22Rv1 (cell line): Measurements from ENCODE around the gene TTLL6.

Experiments
- H3K27ac ChIP-seq: fragments of 450-650 bp; 2 replicates; pipeline ENCODE4 v1.5.1; 2017
- ZFX ChIP-seq: fragments of 450-650 bp; IDR thresholded peaks from 2 replicates; pipeline ENCODE4 v1.6.1; 2017; ENCODE audit warnings: antibody characterized with exemption, borderline replicate concordance
- TF ChIP-seq, protein P1 (sequence below): fragments of 450-650 bp; IDR thresholded peaks from 2 replicates; pipeline ENCODE4 v1.5.1; 2017; ENCODE audit warnings: mild to moderate bottlenecking

TTLL6 gene

DNA sequence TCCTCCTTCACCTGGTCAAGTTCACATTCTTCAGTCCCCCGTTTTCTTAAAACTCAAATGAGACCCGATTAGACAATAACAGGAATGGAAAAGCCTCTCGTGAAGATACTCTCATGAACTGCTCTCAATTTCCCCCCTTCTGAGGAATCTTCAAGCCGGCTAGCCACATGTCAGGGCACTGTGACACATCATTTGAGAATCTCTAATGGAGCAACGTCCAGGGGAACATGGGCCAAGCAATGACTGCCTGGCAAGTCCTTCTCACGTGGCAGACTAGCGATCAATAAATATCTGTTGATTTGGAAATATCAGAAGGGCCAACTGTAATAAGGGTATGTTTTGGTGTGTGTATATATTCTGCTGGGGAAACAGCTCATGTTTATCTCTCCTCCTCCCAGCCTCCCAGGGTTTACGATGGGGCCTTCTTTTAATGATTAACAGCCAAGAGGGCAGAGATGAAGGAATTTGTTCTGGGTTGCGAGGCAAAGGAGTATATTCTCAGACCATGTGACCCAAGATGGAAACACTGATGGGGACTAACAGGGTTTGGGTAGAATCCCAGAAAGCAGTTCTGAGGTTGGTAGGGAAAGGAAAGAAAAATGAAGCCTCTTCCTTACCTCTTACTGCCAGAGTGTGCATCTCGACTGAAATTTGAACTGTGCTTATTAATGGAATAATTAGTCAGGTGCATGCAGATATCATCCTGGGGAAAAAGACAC, 21.4 kb downstream of the TTLL6 start:
- H3K27ac ChIP-seq, result peak overlapping the region; percentile 97

DNA sequence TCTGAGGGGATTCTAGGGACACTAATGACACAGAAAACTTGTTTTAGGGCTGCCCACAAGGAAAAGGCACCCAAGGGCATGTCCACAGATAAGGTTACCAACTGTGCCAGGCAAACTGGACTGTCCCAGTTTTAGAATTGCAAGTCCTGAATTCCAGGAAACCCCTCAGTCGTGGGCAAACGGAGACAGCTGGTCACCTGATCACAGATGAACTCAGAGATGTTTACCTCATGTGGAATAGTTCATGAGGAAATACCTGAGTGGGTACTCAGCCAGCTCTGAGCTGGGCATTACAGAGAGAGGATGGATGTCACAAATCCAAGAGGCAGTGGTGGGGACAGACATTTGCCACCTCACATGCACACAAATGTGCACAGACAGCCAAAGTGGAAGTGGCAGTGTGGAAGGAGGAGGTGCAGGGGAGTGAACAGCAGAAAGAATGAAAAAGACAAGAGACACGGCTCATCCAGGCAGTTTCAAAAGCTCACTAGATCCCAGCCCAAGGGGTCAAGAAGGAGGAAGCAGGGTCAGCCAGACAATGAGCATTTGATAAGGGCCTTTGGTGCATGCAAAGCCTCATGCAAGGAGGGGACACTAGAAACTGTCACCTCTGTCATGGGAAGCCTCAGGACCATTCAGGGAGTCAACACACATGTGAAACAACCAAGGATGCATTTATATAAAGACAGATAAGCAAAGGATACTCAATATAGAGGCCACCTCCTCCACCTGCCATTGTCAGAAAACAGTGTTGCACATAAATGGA, 24.8 kb downstream of the TTLL6 start:
- no peak for TF ChIP-seq ZFX
- TF ChIP-seq, protein P1, sequence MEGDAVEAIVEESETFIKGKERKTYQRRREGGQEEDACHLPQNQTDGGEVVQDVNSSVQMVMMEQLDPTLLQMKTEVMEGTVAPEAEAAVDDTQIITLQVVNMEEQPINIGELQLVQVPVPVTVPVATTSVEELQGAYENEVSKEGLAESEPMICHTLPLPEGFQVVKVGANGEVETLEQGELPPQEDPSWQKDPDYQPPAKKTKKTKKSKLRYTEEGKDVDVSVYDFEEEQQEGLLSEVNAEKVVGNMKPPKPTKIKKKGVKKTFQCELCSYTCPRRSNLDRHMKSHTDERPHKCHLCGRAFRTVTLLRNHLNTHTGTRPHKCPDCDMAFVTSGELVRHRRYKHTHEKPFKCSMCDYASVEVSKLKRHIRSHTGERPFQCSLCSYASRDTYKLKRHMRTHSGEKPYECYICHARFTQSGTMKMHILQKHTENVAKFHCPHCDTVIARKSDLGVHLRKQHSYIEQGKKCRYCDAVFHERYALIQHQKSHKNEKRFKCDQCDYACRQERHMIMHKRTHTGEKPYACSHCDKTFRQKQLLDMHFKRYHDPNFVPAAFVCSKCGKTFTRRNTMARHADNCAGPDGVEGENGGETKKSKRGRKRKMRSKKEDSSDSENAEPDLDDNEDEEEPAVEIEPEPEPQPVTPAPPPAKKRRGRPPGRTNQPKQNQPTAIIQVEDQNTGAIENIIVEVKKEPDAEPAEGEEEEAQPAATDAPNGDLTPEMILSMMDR, result no peak
- peak overlapping the region; percentile 40; the same call in 1 of the 2 replicates for H3K27ac ChIP-seq

More for the DNA sequence above, 21.4 kb downstream of the TTLL6 start:
- TF ChIP-seq, protein P1, result no peak
- TF ChIP-seq ZFX, result no peak

DNA sequence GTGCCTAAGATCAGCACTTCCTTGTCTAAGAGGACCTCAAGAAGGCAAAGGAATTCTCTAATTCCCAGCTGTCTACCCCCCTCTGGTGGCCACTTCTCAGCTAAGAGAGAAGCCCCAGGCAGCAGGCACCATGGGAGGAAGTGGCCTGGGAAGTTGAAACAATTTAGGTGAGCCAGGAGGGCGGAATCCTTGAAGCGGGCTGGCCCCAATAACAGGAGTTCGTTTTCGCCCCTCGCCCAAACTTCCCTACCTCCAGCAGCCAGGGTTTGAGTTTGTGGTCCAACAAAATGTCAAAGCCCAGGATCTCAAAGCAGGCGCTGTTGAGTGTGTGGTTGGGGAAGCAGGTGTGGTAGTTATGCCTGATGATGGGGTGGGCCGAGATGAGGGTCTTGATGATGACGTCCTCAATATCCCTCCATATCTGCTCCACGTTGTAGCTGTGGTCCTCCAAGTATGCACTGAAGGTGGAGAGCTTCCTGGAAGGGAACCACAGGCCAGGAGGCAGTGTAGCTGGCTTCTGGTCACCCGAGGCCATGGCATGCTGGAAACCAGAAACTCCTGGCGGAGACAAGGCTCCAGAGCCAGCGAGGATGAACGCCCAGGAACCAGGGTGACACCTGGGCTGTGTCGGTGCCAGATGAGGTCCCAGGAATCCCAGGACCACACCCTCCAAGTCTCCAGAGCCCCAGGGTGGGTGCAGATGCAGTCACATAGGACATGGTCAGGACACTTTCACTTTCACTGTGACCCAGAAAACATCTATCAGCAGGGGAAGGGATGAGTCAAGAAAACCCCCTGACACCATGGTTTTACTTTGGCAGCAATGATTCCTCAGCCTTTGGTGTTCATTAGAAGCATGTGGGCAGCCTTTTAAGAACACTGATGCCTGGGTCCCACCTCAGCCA, 25.6 kb downstream of the TTLL6 start:
- peak overlapping the region; percentile 40 for H3K27ac ChIP-seq
- TF ChIP-seq ZFX, result no peak
- TF ChIP-seq, protein P1, result peak; percentile 88

DNA sequence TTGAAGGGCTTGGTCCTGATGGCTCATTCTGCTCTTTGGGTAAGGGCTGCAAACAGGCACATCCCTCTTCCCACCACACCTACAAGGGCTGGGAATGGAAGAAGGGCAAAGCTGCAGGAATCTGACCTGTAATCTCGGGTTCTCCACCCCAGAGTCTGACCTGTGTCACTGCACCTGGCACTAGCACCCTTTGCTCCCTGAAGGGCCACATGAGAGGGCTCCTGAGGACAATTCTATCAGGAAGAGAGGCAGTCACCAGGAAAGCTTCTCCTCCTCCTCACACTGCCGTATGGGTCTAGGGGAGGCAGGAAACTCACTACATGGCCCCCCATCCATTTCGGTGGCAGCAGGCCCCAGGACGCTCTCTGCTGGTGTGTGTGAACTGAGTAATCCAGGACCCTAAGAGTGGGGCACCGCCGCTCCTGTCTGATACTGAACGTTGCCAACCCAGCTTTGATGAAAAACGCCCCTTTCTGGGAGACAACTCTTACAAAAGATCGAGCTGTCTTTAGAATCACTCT, 26.4 kb downstream of the TTLL6 start:
- TF ChIP-seq ZFX, result no peak
- TF ChIP-seq, protein P1, result no peak
- peak overlapping the region; percentile 40 for H3K27ac ChIP-seq

DNA sequence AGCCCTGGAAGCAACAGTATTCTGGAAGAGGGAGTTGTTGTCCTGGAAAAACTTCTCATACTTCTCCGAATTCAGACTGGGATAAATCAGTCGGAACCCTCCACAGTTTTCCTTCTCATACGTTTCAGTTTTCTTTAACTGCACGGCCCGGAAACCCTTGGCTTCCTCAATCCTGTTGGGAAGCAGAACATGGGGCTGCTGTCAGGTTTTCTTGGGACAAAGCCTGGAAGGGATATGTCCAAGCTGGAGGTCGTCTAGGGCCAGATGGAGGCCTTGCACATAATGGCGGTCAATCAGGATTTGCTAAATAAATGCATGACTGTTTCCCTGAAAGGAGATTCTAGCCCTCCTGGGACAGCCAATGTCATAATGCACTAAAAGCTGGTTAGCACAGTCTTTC, 29.2 kb downstream of the TTLL6 start:
- no peak overlapping the region for H3K27ac ChIP-seq
- TF ChIP-seq ZFX, result no peak
- TF ChIP-seq, protein P1, result no peak

DNA sequence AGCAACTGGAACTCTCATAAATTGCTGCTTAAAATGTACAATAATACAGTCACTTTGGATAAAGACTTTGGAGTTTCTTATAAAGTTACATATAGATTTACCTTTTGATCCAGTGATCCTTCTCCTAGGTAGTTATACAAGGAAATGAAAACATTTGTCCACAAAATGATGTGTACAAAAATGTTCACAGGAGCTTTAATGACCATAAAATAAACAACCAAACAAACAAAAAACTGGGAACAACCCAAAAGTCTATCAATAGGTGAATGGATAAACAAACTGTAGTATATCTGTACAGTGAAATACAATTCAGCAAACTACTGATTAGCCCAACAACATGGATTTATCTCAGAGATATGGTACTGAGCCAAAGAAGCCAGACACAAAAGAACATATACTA, 37.6 kb downstream of the TTLL6 start:
- TF ChIP-seq, protein P1, result no peak
- no peak for TF ChIP-seq ZFX
- peak overlapping the region; percentile 66 for H3K27ac ChIP-seq
